GM21360 (cell line): Measurements from ENCODE around the gene IRGC.
A peak's percentile ranks its signal among the peaks of the same experiment; 100 is the strongest.
"Not testable (repeated sequence)": the region's sequence is repeated elsewhere in the genome, so short reads cannot be mapped to it uniquely, and the experiment has no call there.

ENCODE experiments used
- ATAC-seq: cut with Tn5 transposase; IDR thresholded peaks from one replicate; pipeline ENCODE4 v1.9.1; 2021; ENCODE audit warnings: mild to moderate bottlenecking, moderate library complexity; ENCODE audit not compliant: unreplicated experiment

IRGC gene

GRCh38 chr19:43715776-43716175, at the start of gene IRGC:
TSS of gene IRGC (plus strand) at chr19:43716076. CDS start at chr19:43718559, 2,483 bp downstream.
- ATAC-seq: no peak

DNA sequence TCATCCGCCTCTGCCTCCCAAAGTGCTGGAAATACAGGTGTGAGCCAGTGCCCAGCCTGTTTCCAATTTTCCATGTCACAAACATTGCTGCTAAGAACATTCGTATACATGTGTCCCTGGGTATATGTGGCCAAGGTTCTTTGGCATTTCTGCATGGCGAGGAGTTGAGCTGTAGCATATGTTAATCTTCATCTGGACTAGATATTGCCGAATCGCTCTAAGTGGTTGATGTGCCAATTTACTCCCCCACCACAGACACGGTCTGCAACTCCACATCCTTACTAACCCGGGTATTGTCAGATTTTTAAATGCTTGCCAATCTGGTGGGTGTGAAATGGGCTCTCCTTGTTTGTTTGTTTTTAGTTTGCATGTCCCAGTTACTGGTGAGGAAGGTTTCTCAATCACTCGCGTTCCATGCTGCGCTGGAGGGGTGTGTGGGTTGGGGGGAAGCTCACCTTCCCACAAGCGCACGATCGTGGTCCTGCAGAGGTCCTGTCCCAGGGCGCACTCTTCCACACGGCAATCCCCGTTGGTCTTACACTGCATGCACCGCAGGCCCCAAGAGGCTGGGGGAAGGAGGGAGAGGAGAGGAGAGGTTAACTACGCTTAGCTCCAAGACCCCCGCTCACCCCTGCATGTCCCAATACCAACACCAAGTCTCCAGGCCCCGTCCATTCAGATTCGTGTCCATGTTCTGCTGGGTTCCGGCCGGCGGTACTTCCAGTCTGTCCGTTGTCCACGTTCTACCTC, 48.6 kb upstream of the IRGC start:
- no peak for ATAC-seq

DNA sequence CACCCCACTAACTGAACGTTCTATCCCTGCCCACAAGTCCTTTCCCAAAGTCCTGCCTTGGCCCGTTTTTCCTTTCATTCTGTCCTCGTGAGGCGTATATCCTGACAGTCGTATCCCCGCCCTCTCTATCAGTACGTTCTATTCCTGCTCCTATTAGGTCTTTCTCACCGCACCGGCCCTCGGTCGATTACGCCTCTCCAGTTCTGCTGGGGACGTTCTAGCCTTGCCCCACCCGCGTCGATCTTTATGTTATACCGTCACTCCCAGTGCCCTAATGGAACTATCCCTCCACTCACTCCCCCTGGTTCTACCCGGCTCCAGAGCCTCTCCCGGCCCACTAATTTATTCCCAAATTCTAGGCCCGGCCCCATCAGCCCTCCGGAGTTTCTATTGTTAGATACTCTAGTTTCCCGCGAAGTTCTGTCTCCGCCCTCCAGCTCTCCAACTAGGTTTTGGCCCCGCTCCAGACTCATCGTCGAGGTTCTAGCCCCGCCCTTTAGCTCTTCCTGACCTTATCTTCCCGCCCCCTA, 47.9 kb upstream of the IRGC start:
- no peak for ATAC-seq

DNA sequence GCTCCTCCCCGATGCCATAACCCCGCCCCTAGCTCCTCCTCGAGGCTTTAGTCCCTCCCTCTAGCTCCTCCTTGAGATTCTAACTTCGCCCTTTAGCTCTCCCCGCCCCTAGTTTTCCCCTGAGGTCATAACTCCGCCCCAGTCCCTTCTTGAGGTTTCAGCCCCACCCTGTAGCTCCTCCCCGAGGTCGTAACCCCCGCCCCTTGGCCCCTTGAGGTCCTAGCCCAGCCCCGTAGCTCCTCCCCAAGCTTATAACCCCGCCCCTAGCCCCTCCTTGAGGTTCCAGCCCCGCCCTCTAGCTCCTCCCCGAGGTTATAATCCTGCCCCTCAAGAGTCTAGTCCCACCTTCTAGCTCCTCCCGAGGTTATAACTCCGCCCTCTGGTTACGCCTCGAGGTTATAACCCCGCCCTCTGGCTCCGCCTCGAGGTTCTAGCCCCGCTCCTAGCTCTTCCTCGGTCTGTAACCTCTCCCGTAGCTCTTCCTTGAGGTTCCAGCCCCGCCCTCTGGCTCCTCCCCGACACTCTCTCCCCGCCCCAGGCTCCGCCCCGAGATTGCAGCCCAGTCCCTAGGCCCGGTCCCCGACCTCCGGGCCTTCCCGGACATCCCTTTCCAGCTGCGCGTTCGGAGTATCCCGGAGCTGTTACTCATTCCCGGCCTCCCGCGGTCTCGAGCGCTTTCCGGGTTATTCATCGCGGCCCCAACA, 47.3 kb upstream of the IRGC start:
- ATAC-seq: peak; percentile 89

GRCh38 chr19:43672061-43672679, 43.7 kb upstream of the IRGC start:
- no peak for ATAC-seq

GRCh38 chr19:43673637-43674036, 42.2 kb upstream of the IRGC start:
- no peak for ATAC-seq

DNA sequence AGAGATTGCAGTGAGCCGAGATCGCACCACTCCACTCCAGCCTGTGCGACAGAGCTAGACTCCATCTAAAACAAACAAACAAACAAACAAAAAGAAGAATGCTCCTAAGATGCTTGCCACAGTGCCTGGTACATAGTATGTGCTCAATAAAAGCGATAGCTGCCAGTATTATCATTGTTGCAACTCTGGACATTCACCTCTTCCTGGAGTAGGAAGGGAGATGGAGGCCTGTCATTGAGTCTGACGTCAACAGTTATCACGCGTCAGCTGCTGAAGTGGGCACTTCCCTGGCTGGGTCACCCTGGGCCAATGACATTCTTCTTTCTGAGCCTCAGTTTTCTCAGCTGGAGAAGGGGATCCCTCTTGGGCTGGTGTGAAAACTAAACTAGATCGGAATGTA, 41.7 kb upstream of the IRGC start:
- ATAC-seq: no peak

DNA sequence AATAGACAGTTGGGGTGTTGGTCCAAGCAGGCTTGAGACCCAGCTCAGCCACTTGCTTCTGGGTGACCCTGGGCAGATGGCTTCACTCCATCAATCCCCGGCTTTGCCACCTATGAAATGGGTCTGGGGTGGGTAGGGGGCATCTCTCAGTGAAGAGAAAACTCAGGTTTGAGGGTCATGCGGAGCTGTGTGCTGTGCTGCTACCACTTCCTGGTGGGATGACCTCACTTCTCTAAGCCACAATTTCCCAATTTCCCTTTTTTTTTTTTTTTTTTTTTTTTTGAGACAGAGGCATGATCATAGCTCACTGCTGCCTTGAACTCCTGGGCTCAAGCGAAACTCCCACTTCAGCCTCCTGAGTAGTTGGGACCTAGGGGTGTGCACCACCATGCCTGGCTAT, 41.3 kb upstream of the IRGC start:
- ATAC-seq: no peak

DNA sequence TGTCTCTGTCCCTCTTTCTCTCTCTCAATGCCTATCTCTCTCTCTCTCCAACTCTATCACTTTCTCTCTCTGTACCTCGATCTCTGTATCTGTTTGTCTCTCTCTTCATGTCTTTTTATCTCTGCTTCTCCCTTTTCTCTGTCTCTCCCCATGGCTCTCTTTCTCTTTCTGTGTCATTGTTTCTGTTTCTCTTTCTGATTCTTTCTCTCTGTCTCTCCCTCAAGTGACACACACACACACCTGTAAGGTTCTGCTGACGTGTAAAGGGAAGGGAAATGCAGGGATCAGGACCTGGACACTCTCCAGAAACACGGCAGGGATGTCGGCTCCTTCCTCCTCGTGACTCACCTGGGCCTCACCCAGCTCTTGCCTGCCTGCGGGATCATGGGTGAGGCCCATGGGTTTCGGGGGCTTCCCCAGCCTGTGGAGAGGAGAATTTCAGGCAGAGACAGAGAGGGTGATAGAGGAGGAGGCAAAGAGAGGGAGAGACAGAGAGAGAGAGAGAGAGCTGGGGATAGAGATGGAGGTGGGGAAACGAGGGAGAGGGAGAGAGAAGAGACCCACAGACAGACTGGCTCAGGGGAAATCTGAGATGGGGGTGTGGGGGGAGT, 40.5 kb upstream of the IRGC start:
- no peak for ATAC-seq

DNA sequence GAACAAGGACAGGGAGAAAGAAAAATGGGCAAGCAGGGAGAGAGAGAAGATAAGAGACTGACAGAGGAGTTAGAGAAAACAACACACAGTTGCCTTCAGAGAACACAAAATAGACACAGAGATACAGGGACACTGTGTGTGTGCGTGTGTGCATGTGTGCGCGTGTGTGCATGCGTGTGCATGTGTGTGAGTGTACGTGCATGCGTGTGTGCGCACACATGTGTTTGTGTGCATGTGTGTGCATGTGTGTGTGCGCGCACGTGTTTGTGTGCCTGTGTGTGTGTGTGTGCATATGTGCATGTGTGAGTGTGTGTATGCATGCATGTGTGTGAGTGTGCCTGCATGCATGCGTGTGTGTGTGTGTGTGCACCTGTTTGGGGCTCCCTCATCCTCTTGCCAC, 40.0 kb upstream of the IRGC start:
- ATAC-seq: no peak

DNA sequence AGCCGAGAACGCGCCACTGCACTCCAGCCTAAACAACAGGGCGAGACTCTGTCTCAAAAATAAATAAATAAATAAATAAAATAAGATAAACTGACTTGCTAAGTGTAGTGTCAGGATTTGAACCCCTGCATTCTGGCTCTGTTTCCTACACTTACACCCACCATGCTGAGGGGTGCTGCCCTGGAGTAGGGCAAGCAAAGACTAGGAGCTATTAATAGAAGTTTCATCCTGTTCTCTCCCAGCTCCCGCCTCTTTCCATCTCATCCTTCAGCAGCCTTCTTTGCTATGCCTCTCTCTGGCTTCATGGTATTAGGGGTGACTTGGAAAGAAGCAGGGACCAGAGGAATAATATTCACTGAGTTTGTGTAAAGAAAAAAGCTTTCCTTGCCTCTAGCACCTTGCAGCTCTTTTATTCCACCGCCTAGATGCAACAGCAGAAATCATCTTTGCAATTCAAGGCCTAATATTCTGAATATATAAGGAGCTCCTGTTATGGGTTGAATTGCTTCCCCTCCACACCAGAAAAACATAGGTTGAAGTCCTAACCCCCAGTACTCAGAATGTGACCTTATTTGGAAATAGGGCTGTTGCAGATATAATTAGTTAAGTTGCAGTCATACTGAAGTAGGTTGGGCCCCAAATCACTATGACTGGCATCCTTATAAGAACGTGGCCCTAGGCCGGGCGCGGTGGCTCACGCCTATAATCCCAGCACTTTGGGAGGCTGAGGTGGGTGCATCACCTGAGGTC, 37.2 kb upstream of the IRGC start:
- no peak for ATAC-seq

DNA sequence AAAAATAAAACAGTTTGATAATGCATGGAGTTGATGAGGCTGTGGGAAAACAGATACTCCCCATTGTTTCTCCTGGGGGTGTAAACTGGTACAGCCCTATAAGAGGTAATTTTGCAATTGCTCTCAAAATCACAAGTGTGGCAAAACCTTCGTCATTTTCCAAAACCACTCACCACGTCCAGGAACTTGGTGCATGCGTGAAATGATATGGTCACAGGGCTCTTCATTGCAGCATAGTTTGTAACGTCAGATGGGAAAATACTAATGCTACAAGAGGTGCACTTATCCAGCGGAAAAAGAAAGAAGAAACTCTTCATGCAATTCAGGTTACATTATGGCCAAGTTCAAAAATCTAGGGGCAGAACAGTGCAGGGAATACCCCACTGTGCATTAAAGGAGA, 34.1 kb upstream of the IRGC start:
- no peak for ATAC-seq

DNA sequence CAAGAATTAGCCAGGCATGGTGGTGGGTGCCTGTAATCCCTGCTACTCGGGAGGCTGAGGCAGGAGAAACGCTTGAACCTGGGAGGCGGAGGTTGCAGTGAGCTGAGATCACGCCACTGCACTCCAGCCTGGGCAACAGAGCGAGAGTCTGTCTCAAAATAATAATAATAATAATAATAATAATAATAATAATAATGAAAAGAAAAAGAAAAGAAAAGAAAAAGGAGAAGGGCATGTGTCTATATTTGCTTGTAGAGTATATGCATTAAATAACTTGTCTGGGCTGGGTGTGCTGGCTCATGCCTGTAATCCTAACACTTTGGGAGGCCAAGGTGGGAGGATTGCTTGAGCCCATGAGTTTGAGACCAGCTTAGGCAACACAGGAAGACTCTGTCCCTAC, 33.6 kb upstream of the IRGC start:
- not testable (repeated sequence) for ATAC-seq

DNA sequence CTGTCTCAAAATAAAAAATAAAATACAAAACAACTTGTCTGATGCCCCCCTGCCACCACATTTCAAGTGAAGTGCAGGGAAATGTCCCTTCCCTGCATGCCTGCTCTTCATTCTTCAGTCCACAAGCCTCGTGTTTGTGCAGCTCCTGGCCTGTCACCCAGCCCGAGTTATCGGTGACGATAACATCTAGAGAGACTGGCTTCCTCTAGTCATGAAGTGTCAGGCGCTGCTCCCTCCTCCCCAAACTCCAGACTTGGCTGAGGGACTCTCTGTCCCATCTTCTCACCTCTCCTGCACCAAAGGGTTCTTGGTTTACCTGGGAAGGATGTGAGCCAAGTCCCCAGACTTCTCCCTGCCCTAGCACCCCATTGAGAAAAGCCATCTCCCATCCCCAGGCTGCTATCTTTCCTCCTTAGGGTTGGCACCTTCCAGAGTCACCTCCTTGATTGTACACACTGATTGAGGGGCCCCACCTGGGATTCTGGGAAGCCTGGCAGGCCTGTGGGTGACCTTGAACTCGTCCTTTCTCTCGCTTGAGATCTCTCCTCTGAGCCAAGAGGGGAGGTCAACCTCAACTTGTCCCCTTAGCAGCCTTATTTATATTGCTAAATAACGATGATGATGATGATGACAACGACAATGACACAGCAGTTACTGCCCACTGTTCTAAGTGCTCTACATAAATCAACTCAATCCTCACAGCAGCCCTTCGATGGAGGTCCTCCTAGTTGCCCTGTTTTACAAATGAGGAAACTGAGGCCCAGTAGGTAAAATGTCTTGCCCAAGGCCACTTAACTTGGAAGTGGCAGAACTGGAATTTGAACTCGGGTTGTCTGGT, 32.8 kb upstream of the IRGC start:
- ATAC-seq: no peak

GRCh38 chr19:43683905-43684304, 32.0 kb upstream of the IRGC start:
- no peak for ATAC-seq

GRCh38 chr19:43684326-43684725, 31.6 kb upstream of the IRGC start:
- no peak for ATAC-seq

GRCh38 chr19:43687660-43687997, 28.2 kb upstream of the IRGC start:
- ATAC-seq: no peak

GRCh38 chr19:43688059-43688701, 27.7 kb upstream of the IRGC start:
- no peak for ATAC-seq

GRCh38 chr19:43690444-43690843, 25.4 kb upstream of the IRGC start:
- no peak for ATAC-seq
